Stimulated activated CD8-positive, alpha-beta memory T cell treated with anti-CD3 and anti-CD28 coated beads, Interleukin-4, amount 100 ng/mL, for 1 hour (primary cell): Measurements from ENCODE around the gene TBR1.

Experiments used
- DNase-seq, 2 donors: peaks; one replicate each; pipeline ENCODE4 v3.0.0-alpha.2; 2020; ENCODE audit warnings: low read depth in 2 of 2, low spot score in 1 of 2

Gene TBR1

DNA sequence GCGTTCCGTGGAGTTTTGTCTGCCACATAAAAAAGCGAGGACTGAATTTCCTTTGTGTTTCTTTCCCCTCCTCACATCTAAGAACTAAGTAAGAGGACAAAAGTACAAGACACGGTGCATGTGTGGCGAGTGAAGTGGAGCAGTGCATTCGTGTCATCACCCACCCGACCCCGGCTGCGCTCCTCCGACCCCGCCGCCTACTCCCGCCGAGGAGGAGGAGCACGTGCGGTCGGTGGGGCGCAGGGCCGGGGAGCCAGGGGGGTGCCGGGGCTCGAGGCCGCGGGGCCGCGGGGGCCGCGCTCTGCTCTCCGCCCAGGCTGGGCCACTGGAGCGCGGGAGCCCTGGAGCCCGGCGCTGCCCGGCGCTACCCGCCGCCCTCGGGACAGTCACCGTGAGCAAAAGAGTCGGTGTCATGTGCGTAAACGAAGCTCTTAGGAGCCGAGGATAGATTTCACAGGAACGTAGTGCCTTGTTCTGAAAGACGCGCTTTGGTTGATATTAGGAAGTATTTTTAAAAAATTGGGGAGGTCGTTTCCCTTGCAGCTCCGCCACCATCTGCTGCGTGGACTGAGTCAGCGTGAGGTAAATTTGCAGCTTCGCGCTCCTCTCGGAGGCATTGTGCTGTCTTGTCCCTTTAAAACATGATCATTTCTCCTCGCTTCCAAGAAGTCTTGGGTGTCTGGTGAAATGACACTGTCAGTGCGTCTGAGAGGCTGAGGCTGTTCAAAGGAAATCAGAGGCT is 11.0 kb downstream of the TBR1 start:
- no peak for DNase-seq

GRCh38 chr2:161427664-161428587 is 11.8 kb downstream of the TBR1 start:
- no peak for DNase-seq

- DNase-seq = no peak
Measured at GRCh38 chr2:161430386-161430785, 14.3 kb downstream of the TBR1 start.

DNA sequence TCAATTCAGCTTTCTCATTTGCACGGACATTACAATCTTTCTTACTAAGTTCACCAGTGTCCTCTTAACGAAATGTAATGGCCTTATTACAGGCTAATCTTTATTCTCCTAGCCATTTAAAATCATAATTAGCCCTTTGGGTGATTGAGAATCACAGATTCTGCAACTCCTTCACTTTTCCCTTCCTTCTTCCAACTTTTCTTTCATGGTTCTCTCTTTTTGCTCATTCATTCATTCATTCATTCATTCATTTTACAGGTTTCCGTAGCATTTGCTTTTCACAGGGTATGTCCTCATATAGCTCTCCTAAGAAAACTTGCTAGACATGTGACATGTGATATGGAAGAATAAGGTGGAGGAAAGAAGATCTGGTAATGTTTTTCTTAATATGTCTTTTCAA is 16.0 kb downstream of the TBR1 start:
- no peak for DNase-seq

DNA sequence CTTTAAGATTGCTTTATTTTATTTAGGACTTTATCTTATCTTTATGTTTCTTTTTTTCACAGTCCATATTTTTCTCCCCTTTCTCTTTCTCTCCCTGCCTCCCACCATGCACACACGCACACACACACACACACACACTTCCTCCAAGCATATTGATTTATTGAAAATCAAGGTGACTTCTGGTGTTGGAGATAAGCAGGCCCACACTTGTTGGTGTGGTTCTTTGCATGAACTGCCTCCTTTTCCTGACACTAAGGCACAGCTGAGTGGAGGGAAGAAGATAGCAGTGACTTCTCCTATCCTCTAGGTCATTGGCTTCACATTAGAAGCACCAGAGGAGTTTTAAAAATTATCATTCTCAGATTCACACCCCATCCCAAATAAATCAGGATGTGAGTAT is 18.0 kb downstream of the TBR1 start:
- no peak for DNase-seq

DNA sequence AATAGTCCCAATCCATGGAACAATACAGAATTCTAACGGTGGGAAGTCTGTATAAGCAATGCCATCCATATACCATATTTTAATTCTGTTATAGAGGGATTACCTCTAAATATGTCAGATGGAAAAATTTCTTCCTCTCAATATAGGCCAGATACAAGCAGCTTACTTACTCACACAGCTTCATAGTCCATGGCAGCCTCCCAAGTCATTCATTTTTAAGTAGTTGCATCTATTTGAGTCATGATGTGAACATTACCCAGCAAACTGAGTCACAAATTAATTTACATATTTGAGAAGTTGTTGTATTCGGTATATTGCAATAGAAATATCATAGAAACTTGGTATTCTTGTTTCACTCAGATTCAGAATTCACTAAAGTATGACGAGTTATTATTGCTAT is 20.3 kb downstream of the TBR1 start:
- DNase-seq = no peak

GRCh38 chr2:161438598-161438997 is 22.5 kb downstream of the TBR1 start:
- no peak for DNase-seq

DNA sequence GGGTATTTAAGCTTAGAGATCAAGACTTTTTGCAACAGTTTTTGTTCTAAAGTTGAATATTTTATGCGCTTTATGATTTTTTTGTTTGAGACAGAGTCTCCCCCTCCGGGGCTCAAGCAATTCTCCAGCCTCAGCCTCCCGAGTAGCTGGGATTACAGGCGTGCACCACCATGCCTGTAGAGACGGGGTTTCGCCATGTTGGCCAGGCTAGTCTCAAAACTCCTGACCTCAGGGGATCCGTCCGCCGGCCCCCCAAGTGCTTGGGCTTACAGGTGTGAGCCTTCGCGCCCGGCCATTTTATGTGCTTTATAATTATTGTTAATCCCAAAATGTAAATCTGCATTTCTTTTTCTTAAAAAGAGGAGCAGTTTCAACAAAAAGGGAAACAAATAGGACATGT is 29.0 kb downstream of the TBR1 start:
- no peak for DNase-seq

DNA sequence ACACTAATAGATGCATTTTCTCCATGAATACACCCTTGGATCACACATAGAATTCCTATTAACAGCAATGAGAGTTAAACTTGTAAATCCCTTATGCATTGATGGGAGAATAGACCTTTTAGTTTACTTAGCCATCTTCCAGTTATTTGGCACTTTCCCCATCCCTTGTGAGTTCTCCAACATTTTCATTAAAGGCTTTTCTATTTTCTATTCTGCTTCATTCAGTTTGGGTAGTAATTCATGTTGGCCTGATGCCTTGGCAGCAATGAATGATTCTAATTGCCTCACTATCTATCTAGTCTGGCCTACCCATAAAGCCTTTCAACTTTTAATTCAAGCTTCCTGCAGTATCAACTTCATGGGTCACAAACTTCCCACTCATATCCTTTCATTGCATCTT is 32.3 kb downstream of the TBR1 start:
- DNase-seq = no peak

DNA sequence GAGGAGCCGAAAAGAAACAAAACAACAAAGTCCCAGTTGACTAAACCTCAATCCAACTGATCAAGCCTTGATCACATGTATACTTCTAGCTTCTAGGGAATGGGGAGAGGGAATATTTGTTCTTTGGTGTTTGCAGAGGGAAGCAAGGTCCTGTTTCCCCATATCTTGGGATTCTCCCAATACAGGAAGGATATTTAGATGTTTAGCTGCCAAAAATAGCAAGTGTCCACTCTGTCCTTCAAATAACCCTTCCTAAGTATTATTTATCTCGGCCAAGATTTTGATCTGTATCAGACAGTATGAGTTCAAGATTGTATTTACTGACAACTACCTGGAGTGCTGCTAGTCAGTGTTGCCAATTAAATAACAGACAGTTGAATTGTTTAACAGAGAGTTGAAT is 55.5 kb downstream of the TBR1 start:
- no peak for DNase-seq

DNA sequence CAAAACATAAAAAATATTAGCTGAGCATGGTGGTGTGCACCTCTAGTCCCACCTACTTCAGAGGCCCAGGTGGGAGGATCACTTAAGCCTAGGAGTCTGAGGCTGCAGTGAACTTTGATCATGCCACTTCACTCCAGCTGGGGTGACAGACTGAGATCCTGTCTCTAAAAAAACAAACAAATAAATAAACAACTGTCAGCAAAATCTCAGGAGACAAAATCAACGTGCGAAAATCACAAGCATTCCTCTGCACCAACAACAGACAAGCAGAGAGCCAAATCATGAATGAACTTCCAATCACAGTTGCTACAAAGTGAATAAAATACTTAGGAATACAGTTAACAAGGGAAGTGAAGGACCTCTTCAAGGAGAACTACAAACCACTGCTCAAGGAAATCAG is 58.8 kb downstream of the TBR1 start:
- DNase-seq = no peak
